C1 segment of cervical spinal cord (tissue), 14 donors: ENCODE data around the gene ORC4.
"Not testable (repeated sequence)": the region's sequence is repeated elsewhere in the genome, so short reads cannot be mapped to it uniquely, and the experiment has no call there.

Experiments
- DNase-seq, 14 donors: peaks; one replicate each; lab custom pipeline; 2025; lab: John Stamatoyannopoulos, UW

ORC4 gene

GRCh38 chr2:148014616-148015015, 5.9 kb downstream of the ORC4 start:
- no peak for DNase-seq

GRCh38 chr2:148013876-148014275, 6.7 kb downstream of the ORC4 start:
- no peak for DNase-seq

- DNase-seq: not testable (repeated sequence)
These were observed 12.1 kb downstream of the ORC4 start for GRCh38 chr2:148008411-148008810.

- no peak for DNase-seq
These were observed 13.2 kb downstream of the ORC4 start for GRCh38 chr2:148007219-148007900.

- DNase-seq: no peak
These were observed 14.1 kb downstream of the ORC4 start for GRCh38 chr2:148006249-148007007.

- not testable (repeated sequence) for DNase-seq
These were observed 18.1 kb downstream of the ORC4 start for GRCh38 chr2:148002420-148002819.

GRCh38 chr2:148000095-148000494, 20.4 kb downstream of the ORC4 start:
- no peak for DNase-seq

GRCh38 chr2:147999126-147999525, 21.4 kb downstream of the ORC4 start:
- no peak for DNase-seq

GRCh38 chr2:147998203-147998602, 22.3 kb downstream of the ORC4 start:
- no peak for DNase-seq

GRCh38 chr2:147996828-147997227, 23.7 kb downstream of the ORC4 start:
- DNase-seq: no peak

GRCh38 chr2:147994965-147995364, 25.6 kb downstream of the ORC4 start:
- not testable (repeated sequence) for DNase-seq

- peak in 1 of 14 donors; percentile 1 for DNase-seq
These were observed 30.6 kb downstream of the ORC4 start for GRCh38 chr2:147989809-147990403.

- DNase-seq: no peak
These were observed 31.4 kb downstream of the ORC4 start for GRCh38 chr2:147989102-147989501.

- no peak for DNase-seq
These were observed 39.5 kb downstream of the ORC4 start for GRCh38 chr2:147980940-147981528.

- no peak for DNase-seq
These were observed 42.9 kb downstream of the ORC4 start for GRCh38 chr2:147977679-147978078.

- no peak for DNase-seq
These were observed 44.4 kb downstream of the ORC4 start for GRCh38 chr2:147976102-147976501.

- no peak for DNase-seq
These were observed 52.0 kb downstream of the ORC4 start for GRCh38 chr2:147968571-147968970.

GRCh38 chr2:147952118-147952517, 68.4 kb downstream of the ORC4 start:
- DNase-seq: no peak

- no peak for DNase-seq
These were observed 74.9 kb downstream of the ORC4 start for GRCh38 chr2:147945660-147946059.

- DNase-seq: no peak
These were observed 81.2 kb downstream of the ORC4 start for GRCh38 chr2:147939313-147939712.

- DNase-seq: no peak
These were observed 82.7 kb downstream of the ORC4 start for GRCh38 chr2:147937744-147938349.
